Measurements from ENCODE around the gene LCLAT1. TPM values are rescaled to one million over a fixed set of nuclear protein-coding genes. Genes with fewer than 3 reads are reported as not detected.

The LCLAT1 gene
- total RNA-seq, 1 experiment from 2014 or later: 32.9 TPM

GRCh38 chr2:30684996-30685395 is 237.9 kb downstream of the LCLAT1 start:
- H3K4me3 Mint-ChIP-seq: no peak overlapping the region
- H3K27ac Mint-ChIP-seq: no peak overlapping the region
- Histone ChIP-seq H2BK12ac (ENCODE audit: insufficient read length, low read depth, low read length) (no peak overlapping the region), H3T11ph (ENCODE audit: low read length) (no peak overlapping the region), H3K4me2 (ENCODE audit: insufficient read depth, insufficient read length, low read length) (no peak overlapping the region), H3K79me1 (ENCODE audit: insufficient read depth, low read depth, low read length, poor library complexity, severe bottlenecking) (no peaks in the 10 kb centered on the region), H2AK5ac (ENCODE audit: insufficient read length, low read length) (no peak overlapping the region), H3K27ac (ENCODE audit: insufficient read length, low read depth, low read length) (no peak overlapping the region), H3K23ac (ENCODE audit: insufficient read length, low read depth, low read length) (no peak overlapping the region), H2BK120ac (ENCODE audit: low read depth, low read length, poor library complexity, severe bottlenecking) (no peak overlapping the region), H4K8ac (replicated peaks; ENCODE audit: insufficient read length, low read depth, low read length) (no peak overlapping the region), H2AFZ (ENCODE audit: low read length) (no peak overlapping the region), H3K23me2 (ENCODE audit: insufficient read length, low read depth, low read length, poor library complexity, severe bottlenecking) (no peaks in the 10 kb centered on the region), H3K18ac (ENCODE audit: insufficient read length, low read depth, low read length) (no peak overlapping the region), H3K9ac (ENCODE audit: extremely low read depth, insufficient read length, low read length) (no peak overlapping the region), H4K91ac (ENCODE audit: insufficient read length, low read depth, low read length) (no peak overlapping the region), H3K4me1 (ENCODE audit: insufficient read depth, low read length) (no peaks in the 10 kb centered on the region), H2BK15ac (ENCODE audit: low read depth, low read length) (no peak overlapping the region), H2BK5ac (ENCODE audit: insufficient read length, low read length) (no peak overlapping the region), H2BK20ac (ENCODE audit: low read depth, low read length, poor library complexity, severe bottlenecking) (no peak overlapping the region), H4K5ac (ENCODE audit: insufficient read length, low read depth, low read length) (no peak overlapping the region), H4K20me1 (ENCODE audit: control insufficient read depth, insufficient read depth, insufficient read length) (no peaks in the 10 kb centered on the region), H3K14ac (ENCODE audit: insufficient read depth, low read length) (no peak overlapping the region), H3K79me2 (ENCODE audit: insufficient read depth, low read length) (no peaks in the 10 kb centered on the region), H3K27me3 (ENCODE audit: insufficient read depth, low read length) (no peaks in the 10 kb centered on the region; the same call in 1 of the 2 replicates), H3K9me3 (ENCODE audit: control insufficient read depth, low read depth, low read length) (no peaks in the 10 kb centered on the region), H3K4ac (ENCODE audit: low read depth, low read length) (no peak overlapping the region), H3K56ac (ENCODE audit: insufficient read length, low read depth, low read length) (no peak overlapping the region)
- no CpG with 5 or more reads among the region's 3 CpGs for WGBS (ENCODE audit: extremely low coverage, insufficient read length, low lambda C conversion rate)
- no peaks in the 10 kb centered on the region; the same call in 1 of the 2 replicates for H3K27me3 Mint-ChIP-seq (ENCODE audit: low read depth)
- no peak for TF ChIP-seq CTCF (conservative IDR thresholded peaks at IDR 0.05)
- H3K4me1 Mint-ChIP-seq: peaks cover 5% of the 10 kb centered on the region in 2 experiments; a peak in 3 of 4 replicates
- no peaks in the 10 kb centered on the region for H3K9me3 Mint-ChIP-seq
- no peak for DNase-seq
- no peaks in the 10 kb centered on the region; a peak in 1 of 7 replicates for H3K36me3 Mint-ChIP-seq (ENCODE audit: insufficient read depth in 1 of 3, low read depth in 3 of 3)

Data from H9 (cell line).